GM20431 (cell line): ENCODE measurements around the gene PCDHGC4.

Experiments
- in situ Hi-C: fragments of 300-500 bp; cut with MseI, MboI; formaldehyde crosslinking; loops from one replicate; pipeline ENCODE4 v1.15.0; 2020; ENCODE audit warnings: low sequenced_read_pairs; ENCODE audit not compliant: unreplicated experiment

PCDHGC4 gene

DNA sequence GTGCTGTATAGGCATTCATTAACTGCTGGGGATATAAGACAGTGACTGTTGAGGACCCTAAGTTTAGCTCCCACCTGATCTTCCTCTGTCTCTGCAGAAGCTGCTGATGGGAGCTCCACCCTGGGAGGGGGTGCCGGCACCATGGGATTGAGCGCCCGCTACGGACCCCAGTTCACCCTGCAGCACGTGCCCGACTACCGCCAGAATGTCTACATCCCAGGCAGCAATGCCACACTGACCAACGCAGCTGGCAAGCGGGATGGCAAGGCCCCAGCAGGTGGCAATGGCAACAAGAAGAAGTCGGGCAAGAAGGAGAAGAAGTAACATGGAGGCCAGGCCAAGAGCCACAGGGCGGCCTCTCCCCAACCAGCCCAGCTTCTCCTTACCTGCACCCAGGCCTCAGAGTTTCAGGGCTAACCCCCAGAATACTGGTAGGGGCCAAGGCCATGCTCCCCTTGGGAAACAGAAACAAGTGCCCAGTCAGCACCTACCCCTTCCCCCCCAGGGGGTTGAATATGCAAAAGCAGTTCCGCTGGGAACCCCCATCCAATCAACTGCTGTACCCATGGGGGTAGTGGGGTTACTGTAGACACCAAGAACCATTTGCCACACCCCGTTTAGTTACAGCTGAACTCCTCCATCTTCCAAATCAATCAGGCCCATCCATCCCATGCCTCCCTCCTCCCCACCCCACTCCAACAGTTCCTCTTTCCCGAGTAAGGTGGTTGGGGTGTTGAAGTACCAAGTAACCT lies 26.2 kb downstream of the PCDHGC4 start:
- in situ Hi-C loops = no loop called here

DNA sequence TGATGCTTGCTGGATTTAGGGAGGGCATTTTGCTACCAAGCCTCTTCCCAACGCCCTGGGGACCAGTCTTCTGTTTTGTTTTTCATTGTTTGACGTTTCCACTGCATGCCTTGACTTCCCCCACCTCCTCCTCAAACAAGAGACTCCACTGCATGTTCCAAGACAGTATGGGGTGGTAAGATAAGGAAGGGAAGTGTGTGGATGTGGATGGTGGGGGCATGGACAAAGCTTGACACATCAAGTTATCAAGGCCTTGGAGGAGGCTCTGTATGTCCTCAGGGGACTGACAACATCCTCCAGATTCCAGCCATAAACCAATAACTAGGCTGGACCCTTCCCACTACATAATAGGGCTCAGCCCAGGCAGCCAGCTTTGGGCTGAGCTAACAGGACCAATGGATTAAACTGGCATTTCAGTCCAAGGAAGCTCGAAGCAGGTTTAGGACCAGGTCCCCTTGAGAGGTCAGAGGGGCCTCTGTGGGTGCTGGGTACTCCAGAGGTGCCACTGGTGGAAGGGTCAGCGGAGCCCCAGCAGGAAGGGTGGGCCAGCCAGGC lies 27.0 kb downstream of the PCDHGC4 start:
- in situ Hi-C loops = no loop called here

DNA sequence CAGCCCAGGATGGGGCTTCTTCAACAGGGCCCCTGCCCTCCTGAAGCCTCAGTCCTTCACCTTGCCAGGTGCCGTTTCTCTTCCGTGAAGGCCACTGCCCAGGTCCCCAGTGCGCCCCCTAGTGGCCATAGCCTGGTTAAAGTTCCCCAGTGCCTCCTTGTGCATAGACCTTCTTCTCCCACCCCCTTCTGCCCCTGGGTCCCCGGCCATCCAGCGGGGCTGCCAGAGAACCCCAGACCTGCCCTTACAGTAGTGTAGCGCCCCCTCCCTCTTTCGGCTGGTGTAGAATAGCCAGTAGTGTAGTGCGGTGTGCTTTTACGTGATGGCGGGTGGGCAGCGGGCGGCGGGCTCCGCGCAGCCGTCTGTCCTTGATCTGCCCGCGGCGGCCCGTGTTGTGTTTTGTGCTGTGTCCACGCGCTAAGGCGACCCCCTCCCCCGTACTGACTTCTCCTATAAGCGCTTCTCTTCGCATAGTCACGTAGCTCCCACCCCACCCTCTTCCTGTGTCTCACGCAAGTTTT lies 27.6 kb downstream of the PCDHGC4 start:
- in situ Hi-C loops = no loop called here

DNA sequence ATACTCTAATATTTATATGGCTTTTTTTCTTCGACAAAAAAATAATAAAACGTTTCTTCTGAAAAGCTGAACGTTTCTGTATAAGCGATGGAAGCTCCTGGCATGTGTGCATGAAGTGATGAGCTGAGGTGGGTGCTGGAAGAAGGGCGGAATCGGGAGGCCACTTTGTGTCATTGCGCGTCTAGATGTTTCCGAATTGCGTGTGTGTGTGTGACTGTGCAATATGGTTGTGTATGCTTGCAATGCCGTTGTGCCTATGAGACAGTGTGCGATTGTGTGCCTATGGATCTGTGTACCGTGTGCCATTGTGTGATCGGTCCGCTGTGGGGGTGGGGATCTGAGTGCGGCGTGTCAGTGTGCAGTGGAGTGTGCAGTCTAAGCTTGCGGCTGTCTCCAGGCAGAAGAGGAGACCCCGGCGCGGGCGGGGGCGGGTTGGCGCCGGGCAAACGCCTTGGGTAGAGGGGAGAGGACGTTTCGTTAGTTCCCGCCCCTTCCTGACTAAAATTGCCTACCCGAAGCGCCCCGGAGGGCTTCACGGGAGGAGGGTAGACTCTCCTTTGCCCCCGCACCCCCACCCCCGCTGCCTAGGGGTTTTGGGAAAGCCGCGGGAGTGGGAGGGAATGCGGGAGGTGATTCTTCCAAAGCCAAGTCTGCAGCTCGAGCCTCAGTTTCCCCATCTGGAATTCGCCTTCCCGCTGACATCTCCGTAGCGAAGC lies 28.2 kb downstream of the PCDHGC4 start:
- in situ Hi-C loops = no loop called here

DNA sequence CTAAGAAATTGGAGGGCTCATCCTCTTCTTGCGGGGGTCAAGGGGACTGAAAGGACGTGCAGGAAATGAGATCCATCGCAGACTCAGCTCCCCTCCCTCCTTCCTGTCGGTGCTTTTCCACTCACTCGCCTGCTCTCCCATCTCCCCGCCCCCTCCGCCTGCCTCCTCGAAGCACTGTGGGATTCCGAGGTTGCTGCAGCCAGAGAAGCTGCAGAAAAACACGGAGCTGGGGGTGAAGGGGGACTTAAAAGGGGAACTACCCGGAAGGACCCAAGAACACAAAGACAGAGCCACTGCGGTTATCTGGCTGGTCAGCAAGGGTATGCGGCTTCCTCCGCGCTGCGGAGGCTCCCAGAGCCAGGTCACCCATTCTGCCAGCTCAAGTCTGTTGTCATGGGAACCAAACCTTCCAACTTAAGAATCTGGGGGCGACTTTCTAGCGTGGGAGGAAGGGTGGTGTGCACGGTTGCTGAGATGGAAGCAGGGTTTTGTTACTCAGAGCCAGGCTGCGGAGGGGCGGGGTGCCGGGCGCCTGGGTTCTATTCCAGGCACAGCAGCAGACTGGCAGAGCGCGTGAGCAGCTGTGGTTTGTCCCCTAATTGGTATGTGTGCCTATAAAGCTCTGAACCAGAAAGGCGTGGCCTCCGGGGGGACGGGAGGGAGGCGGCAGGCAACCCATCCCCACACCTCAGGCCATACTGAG lies 28.9 kb downstream of the PCDHGC4 start:
- in situ Hi-C loops = no loop called here

DNA sequence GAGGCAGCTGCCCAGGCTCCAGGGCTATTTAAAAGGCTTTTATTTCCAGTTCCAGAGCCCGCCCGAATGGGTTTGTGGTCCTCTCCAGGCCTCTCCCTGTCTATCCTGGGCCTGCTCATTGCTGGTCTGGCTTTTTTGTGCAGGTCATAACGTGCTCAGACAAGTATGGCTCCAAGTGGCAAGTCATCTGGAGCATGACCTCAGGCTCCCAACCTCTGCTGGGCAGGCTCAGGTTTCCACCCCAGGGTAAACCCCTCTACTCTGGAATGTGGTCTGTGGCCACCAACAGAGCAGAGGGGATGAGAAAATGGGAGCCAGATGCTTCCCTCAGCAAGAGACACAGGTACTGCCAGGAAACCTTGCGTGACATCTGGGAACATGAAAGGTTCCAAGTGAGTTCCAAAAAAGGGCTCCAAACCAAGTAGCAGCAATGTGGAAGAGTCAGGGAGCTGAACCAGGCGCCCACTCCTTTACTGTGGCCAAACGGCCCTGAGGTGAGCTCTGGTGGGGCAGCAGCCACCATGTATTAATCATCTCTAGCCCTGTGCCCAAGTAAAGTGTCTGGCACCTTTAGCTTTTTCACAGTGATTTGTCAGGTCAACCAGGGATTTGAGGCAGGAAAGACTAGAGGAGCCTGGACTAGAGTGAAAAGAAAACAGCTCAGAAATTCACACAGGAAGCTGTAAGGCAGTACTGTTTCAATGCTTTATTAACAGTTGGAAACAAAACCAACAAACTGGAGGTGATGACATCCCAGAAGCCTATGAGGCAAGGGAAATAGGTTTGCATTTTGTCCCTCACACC lies 29.7 kb downstream of the PCDHGC4 start:
- in situ Hi-C loops = no loop called here

DNA sequence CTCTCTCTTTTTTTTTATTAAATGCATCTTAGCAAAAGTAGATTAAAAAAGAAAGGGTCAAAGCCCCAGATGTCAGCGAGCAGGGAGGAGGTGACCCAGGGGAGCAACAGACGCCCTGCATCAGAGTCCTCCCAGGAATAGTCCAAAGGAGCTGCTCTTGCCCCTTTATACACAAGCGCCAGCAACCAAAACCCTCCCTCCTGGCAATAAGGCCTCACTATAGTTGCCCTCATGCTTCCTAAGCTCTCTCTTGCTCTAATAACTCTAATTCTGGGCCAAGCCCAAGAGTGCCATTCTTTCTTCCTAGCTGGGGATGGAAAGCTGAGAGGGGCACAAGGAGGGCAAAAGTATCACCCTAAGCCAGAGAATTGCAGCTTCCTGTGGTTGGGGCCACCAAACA lies 30.3 kb downstream of the PCDHGC4 start:
- in situ Hi-C loops = no loop called here

DNA sequence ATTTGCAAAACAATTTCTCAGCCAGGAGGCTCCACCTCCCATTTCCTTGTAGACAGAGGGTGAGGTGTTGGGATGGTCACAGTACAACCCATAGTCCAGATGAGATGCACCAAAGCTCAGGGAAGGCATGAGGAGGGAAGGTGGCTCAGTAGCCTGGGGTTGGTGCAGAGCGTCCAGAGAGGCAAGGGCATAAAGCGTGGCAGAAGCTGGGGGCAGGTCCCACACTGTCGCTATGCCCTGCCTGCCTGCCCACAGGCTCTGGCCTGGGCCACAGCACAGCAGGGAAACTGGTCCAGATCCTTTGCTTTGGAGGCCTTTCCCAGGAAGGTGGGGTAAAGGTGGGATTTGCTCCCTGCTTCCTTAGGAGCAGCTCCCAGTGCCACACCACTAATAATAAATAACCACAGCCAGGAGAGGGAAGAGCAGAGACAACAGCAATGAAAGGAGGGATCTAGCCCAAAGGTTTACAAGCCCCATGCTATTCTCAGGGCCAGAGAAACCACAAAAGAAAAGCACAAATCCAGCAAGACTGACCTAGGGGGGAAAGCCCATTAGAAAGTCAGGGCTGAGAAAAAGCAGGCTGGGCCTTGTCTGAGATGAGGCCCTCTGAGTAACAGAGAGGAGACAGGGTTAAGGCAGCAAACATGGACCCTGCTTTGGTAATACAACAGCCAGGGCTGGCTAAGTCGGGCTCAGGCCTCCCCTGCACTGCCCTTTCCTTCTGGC lies 31.3 kb downstream of the PCDHGC4 start:
- in situ Hi-C loops = no loop called here

DNA sequence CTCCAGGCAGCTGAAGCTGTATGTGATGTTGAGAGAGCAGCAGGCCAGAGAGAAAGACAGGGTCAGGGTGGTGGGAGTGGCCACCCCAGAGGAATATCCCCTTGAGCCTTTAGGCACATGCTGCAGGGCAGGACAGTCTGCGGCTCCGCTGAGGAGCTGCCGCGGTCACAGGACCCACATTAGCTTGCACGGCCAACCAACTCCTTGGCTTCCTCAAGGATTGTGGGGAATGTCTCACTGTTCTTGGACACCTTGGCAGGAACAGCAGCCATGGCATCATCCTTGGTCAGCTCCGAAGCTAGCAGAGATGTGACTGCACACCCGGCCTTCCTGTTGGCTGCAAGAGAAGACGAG lies 31.8 kb downstream of the PCDHGC4 start:
- in situ Hi-C loops = no loop called here

DNA sequence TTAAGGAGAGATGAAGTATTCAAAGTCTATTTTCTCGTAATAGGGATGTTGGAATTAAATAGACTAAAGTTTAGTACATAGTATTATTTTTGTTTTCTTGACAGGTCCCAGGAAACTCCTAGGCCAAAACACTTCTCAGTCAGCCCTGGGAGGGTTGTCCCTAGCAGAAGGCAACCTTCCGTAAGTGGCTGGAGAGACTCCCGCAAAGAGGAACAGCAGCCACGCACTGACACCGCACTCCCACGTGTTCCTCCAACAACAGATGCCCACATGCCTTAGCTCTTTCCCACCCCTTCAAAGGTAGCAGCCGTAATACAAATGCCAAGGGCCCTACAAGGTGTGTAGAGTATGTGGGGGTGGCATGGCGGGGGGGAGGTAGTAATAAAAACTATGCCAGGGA lies 32.5 kb downstream of the PCDHGC4 start:
- in situ Hi-C loops = no loop called here

DNA sequence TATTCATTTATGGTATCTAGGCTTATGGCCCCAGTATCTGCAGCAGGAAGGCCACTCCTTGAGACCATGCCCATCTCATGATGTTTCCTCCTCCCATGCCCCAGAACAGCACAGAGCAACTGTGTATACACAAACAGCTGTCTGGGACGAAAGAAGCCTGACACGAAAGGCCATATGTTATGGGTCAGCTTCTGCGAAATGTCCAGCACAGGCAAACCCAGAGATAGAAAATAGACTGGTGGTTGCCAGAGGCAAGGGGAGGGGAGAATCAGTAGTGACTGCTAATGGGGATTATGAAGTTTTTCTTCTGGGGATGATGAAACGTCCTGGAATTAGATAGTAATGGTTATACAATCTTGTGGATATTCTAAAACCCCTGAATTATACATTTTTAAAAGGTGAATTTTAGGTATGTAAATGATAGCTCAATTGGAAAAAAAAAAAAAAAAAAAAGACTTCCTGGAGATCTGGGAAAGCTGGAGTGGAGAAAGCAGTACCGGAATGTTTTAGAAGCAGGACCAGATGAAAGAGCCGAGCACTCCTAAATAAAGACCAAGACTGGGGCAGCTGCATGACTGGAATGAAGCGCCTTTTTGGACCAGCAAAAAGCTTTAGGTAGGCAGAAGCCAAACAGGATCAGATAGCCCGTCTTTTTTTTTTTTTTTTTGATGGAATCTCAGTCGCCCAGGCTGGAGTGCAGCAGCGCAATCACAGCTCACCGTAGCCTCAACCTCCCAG lies 33.2 kb downstream of the PCDHGC4 start:
- in situ Hi-C loops = no loop called here

DNA sequence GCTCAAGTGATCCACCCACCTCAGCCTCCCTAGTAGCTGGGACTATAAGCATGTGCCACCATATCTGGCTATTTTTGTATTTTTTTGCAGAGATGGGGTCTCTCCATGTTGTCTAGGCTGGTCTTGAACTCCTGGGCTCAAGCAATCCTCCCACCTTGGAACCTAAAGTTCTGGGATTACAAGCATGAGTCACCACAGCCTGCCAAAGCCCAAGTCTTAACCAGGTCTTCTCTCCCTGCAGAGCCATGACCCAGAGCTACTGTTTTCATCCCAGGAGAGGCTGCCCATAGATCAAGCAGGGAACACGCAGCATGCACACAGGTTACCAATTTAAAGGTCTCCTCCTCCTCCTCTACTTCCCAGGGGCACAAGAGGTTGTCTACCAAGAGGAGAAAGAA lies 33.8 kb downstream of the PCDHGC4 start:
- in situ Hi-C loops = no loop called here

DNA sequence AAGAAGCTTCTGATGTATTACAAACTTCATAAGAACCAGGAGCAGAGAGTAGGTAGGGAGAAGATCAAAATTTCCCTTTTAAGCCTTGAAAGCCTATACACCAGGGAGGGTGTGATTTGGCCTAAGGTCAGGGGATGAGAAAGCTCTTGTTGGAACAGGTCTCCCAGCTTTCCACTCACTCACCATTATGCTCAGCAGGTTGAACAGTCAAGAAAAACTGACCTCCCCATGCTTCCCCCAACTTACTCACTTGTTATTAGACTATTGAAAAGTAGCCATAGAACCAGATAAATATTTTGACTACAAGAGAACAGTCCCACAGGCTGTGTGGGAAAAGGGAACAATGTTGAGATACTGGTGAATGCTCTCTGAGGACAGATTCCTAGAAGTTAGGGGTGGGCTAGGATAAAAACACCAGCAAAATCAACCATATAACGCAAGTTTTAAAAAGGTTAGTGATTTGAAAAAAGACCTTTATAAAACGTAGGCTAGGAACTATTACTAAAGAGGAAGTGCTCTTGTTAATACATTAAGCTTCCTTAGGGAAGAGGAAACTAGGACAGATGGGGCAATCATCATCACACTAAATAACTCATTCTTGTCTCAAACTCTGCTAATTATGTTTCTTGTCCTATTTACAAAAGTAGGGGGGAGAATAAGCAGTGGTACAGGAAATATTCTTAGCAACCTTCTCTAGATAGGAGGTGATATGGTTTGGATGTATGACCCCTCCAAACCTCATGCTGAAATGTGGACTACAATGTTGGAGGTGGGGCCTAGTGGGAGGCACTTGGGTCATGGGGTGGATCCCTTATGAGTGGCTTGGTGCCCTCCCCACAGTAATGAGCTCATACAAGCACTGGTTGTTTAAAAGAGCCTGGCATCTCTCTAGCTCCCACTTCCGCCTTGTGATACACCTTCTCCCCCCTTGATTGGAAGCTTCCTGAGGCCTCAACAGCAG lies 35.1 kb downstream of the PCDHGC4 start:
- in situ Hi-C loops = no loop called here

DNA sequence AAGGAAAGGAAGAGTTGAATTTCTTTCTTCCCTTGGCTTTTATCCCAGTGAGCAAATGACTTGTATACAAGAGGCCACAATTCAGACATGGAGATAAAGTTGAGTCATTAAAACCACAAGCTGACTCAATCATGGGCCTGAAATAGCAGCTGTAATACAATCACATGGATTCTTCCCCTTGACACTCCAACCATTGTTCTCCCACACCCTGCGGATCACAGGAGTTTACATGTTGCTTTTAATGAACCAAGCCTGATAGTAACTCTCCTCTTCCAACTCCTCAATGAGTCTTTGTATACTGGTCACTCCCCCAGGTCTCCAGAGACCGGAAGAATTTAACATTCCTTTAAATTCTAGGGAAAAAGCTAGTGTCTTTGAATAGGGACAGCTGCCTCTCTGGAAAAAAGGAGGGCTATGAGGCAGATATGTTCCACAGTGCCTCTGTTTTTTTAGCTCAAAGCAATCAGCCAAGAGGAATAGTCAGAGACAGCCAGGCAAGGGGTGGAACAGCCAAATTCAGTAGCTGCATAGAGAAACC lies 36.5 kb downstream of the PCDHGC4 start:
- in situ Hi-C loops = no loop called here

DNA sequence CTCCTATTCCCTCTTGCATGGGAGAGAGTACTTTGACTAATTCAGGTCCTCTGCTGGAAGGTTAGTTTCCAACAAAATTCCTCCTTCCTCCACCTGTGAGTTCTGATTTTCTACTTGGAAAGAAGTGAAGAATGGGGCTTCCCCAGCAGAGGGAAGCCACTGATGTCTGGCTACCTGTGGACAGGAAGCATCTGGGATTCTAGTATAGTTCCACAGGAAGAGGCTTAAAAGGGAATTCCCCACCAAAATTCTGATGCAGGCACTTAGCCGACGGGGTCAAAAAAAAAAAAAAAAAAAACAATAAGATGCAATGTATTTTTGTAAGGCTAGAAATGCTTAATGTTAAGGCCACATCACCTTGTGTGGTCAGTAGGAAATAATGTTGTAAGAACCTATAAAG lies 37.5 kb downstream of the PCDHGC4 start:
- in situ Hi-C loops = no loop called here

DNA sequence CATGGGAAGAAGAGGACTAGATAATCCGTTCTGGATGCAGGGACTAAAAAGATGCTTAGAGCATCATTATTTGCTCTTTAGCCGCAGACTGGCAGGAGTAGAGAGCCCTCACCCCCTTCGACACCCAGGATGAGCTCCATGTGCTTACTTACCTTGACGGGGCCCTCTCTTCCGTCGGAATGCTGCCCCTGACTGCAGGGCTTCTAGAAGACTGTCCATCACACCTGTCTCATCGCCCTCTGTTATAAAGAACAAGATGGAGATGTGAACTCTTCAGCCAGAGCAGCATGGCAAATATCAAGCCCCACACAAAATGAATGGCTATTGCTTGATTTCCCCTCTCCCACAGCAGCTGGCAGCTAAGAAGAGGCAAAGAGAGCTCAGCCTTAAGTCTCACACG lies 39.2 kb downstream of the PCDHGC4 start:
- in situ Hi-C loops = no loop called here
